ENCODE measurements around the gene RTL5. TPM values are rescaled to one million over a fixed set of nuclear protein-coding genes. Genes with fewer than 3 reads are reported as not detected.

RTL5 gene
- polyA plus RNA-seq, 1 of the 3 experiments (the other 2 are of a cell fraction) = 1.8 TPM

- H3K79me2 ChIP-seq (ENCODE audit: insufficient read depth) = no peaks in the 10 kb centered on the region
- H3K9ac ChIP-seq = no peak overlapping the region
- POLR2A ChIA-PET = interaction anchor here (0.8 to 2.1 kb wide), 2 partner anchors 10 to 12 kb away, joined by 3 to 7 read pairs; no protein-coding TSS in a partner anchor
- peaks cover 0 to 71% of the 10 kb centered on the region in 2 experiments; a peak in 2 of 4 replicates for H3K4me1 ChIP-seq (ENCODE audit: control insufficient read depth in 1 of 2, insufficient read depth in 2 of 2, low read depth in 1 of 2, low read length in 1 of 2)
- no peaks in the 10 kb centered on the region for H3K9me3 ChIP-seq
- H3K4me2 ChIP-seq = no peak overlapping the region
- no peak overlapping the region for H3K4me3 ChIP-seq (ENCODE audit: low read depth in 2 of 2, low read length in 1 of 2)
- no peak for DNase-seq
- no peaks in the 10 kb centered on the region for H4K20me1 ChIP-seq (ENCODE audit: insufficient read depth)
- TF ChIP-seq FOXJ3 (CRISPR knock-in tag; IDR thresholded peaks at IDR 0.05) (no peak), FOXM1 (IDR thresholded peaks at IDR 0.05; ENCODE audit: low read depth) (no peak), RXRA (IDR thresholded peaks at IDR 0.05; ENCODE audit: borderline replicate concordance, low read depth) (no peak), PBX3 (IDR thresholded peaks at IDR 0.05) (no peak), POLR2AphosphoS5 (IDR thresholded peaks at IDR 0.05; ENCODE audit: low read depth, low read length) (no peak), GABPA (IDR thresholded peaks at IDR 0.05; ENCODE audit: low read depth) (no peak), EP300 (IDR thresholded peaks at IDR 0.05; ENCODE audit: borderline replicate concordance in 1 of 2, low read depth in 1 of 2, low read length in 1 of 2) (no peak), TCF12 (IDR thresholded peaks at IDR 0.05) (no peak), GATA2 (CRISPR knock-in tag; IDR thresholded peaks at IDR 0.05) (no peak), JUND (IDR thresholded peaks at IDR 0.05) (no peak), RAD21 (IDR thresholded peaks at IDR 0.05; ENCODE audit: low read length) (no peak), SMC3 (IDR thresholded peaks at IDR 0.05; ENCODE audit: low read depth, low read length) (no peak), NFIC (IDR thresholded peaks at IDR 0.05; ENCODE audit: borderline replicate concordance) (no peak), REST (IDR thresholded peaks at IDR 0.05; ENCODE audit: low read depth, low read length) (no peak), RCOR1 (IDR thresholded peaks at IDR 0.05; ENCODE audit: low read length) (no peak), MEF2A (IDR thresholded peaks at IDR 0.05; ENCODE audit: borderline replicate concordance, low read depth) (no peak)
- H3K27me3 ChIP-seq (ENCODE audit: insufficient read depth) = peaks cover 5% of the 10 kb centered on the region
- H3F3A ChIP-seq (replicated peaks; ENCODE audit: insufficient read depth) = no peaks in the 10 kb centered on the region
- CTCF ChIA-PET = interaction anchor here (1.9 to 6.0 kb wide), 4 partner anchors 11 to 61 kb away, joined by 10 to 35 read pairs (median 26); no protein-coding TSS in a partner anchor
- 66% methylated on average over 7 of the region's 7 CpGs for WGBS (ENCODE audit: low lambda C conversion rate)
- no peaks in the 10 kb centered on the region for H3K9me2 ChIP-seq
- H3K36me3 ChIP-seq (replicated peaks in 1 of 2; ENCODE audit: control insufficient read depth in 1 of 2, insufficient read depth in 2 of 2, low read length in 1 of 2) = no peaks in the 10 kb centered on the region
- no peak overlapping the region for H2AFZ ChIP-seq (ENCODE audit: low read depth)
- H3K27ac ChIP-seq (ENCODE audit: low read depth in 2 of 2, low read length in 1 of 2) = peak overlapping the region in 1 of 2 experiments; percentile 95; a peak in 2 of 4 replicates
Observed at GRCh38 chrX:72080150-72080549, 51.6 kb downstream of the RTL5 start.
